Activated CD4-positive, alpha-beta T cell treated with anti-CD3 and anti-CD28 coated beads, Interleukin-2, Interleukin-6, amounts not matched to agents 100 ng/mL and 50 ng/mL, durations not matched to agents 16 hours and 8 hours (primary cell): Measurements from ENCODE around the gene ATF3.
"Not testable (repeated sequence)": the region's sequence is repeated elsewhere in the genome, so short reads cannot be mapped to it uniquely, and the experiment has no call there.

Experiments
- DNase-seq: peaks from one replicate; pipeline ENCODE4 v3.0.0-alpha.2; 2020

ATF3 gene

DNA sequence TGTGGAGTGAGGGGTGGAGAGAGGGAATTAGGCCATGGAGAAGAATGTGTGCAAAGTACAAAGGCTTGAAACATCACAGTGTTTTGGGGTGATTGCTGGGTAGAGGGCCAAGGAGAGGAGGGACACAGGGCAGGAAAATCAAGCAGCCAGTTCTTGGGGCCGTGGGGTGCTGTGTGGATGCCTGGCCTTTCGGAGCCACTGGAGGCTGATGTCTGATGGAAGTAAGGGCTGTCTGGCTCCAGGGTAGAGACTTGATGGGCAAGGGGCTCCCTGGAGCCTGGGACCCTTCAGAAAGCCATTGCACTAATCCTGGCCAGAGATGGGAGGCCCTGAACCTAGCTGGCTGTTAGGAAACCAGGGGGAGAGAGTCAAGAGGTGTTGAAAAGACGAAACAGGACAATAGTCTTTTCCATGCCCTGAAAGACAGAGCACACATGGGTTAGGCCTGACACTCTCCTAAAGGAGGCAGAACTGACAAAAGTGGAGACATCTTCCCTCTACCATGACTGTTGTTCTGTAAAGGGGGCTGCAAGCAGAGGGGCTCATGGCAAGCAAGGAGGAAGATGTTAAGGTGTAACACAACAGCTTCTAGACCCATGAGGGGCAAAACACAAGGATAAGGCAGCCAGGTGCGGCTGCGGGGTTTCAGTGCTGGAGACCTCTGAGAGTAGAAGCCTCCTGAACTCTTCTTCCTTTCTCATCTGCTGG is 21.0 kb downstream of the ATF3 start:
- no peak for DNase-seq

DNA sequence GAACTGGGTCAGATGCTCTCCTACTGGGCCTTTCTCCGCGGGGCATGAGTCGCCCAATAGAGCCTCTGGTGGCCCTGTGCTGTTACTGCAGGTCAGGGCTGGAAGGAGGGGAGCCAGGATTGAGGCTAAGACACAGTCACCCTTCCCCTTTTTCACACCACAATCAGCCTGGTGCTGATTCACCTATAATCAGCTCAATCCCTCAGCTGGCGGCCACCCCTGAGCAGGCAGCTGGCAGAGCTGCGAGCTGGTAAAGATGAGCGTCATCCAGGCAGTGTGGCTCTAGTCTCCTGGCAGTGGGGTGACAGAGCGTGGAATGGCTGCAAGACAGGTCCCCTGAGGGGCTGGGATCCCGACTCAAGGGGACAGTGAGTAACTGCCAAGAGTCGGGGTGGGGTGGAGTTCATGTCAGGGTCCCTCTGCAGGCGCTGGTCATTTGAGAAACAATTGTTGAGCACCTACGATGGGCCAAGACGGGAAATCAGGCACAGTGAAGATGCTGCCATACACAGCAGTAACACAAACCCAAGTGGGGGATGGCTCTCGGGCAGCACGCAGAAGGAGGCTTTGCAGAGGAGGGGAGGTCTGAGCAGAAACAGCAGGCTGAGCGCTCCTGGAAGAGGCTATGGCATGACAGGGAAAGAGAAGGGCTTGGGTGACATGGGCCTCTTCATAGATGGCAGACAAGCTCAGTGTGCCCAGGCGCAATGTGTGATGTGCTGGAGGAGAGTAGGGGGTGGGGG is 21.8 kb downstream of the ATF3 start:
- peak; percentile 79 for DNase-seq

DNA sequence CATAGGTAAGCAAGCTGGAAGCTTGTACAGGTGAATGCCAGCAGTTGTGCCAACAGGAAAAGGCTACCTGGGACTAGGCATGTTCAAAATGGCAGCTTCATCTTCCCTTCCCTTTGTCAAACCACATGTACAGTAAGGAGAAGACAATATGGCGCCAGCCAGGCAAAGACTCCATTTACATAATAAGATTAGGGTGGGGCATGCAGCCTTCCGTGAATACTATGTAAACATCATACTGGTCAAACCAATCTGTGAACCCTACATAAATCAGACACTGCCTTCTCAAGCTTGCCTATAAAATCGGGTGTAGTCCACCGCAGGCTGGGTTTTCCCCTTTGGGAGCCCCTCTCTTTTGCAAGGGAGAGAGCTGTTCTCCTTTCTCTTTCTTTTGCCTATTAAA is 24.6 kb downstream of the ATF3 start:
- DNase-seq: no peak

DNA sequence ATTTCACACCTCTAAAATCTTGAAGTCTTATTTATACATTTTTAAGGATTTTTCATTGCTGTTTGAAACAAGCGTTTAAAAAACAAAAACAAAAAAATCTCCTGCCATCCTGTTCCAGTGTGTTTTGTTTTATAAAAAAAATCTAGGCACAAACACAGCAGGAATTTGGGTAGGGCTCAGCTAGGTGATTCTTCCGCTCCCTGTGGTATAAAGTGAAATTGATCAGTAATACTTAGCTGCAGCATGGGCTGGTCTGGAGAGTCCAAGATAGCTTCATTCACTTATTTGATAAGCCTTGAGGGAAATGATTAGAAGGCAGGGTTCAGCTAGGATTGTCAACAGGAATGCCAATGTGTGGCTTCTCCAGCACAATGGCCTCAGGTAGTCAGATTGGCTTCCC is 25.7 kb downstream of the ATF3 start:
- no peak for DNase-seq

DNA sequence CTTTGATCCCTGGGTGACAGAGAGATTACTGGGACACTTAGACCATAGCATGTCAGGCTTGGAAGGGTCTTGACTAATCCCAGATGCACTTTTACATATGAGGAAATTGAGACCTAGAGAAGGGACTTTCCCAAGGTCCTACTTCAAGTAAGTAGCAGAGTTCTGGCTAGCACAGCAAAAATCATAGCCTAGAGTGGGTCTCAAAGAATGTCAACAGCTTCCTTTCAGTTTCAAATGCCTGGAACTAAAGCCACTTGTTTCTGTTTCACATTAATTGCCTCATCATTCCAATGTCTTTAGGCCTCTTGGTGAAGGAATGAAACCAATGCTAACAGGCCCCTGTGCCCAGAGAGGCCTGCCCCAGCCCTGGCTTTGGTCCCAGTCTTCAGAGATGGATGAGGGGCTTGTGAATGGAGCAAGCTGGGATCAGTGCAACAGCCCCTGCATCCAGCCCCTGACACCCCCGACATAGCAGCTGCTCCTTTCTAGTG is 26.6 kb downstream of the ATF3 start:
- peak; percentile 30 for DNase-seq

DNA sequence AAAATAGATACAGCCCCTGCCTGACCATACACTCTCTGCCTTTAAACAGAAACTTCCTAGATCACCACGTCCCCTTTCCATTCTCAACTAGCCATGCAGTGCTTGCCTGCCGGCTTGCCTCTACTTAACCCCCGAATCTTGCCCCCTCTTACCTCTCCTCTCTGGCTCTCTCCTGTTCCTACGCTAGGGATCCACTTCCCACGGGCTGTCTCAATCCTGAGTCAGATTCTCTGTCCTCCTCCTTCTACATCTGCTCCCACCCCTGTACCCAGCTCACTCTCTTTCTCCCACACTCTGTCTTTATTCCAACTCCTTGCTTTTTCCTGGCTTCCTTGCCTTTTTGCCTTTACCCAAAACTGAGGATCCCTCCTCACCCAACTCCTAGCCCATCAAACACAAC is 29.3 kb downstream of the ATF3 start:
- DNase-seq: no peak

DNA sequence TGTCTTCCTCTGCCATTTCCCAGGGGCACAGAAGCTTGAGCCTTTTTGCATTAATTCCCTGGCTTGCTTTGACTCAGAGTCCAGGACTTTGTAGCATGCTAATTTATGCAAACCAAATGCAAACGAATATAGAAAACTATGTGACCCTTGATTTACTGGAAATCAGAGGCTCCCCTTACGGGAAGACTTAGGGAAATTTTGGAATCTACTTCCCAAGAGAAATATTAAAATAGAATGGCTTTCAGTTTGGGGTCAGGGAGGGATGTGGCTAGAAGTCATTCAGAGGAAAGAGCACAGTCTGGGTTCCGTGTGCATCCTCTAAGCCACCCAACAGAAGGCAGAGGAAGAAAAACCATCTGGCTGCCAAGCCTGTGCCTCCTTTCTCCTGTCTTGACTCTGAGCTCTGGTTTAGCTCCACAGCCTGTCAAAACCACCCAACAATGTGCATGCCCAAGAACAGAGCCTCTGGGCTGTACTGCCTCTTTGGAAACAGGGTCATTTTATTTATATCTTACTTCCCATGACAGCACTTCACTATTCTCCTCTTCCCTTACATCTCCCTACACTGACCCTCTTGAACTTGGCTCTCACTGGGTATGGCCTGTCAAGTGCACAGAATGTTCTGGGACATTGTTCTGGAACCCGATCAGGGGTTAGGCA is 30.1 kb downstream of the ATF3 start:
- no peak for DNase-seq

DNA sequence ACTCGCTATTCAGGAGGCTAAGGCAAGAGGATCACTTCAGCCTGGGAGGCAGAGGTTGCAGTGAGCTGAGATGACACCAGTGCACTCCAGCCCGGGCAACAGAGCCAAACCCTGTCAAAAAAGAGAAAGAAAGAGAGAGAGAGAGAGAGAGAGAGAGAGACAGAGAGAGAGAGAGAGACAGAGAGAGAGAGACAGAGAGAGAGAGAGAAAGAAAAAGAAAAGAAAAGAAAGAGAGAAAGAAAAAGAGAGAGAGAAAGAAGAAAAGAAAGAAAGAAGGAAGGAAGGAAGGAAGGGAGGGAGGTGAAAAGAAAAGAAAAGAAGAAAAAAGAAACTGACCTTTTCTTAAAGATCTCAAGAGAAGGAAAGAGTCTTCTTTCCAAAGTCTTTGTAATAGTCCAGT is 31.0 kb downstream of the ATF3 start:
- DNase-seq: not testable (repeated sequence)

DNA sequence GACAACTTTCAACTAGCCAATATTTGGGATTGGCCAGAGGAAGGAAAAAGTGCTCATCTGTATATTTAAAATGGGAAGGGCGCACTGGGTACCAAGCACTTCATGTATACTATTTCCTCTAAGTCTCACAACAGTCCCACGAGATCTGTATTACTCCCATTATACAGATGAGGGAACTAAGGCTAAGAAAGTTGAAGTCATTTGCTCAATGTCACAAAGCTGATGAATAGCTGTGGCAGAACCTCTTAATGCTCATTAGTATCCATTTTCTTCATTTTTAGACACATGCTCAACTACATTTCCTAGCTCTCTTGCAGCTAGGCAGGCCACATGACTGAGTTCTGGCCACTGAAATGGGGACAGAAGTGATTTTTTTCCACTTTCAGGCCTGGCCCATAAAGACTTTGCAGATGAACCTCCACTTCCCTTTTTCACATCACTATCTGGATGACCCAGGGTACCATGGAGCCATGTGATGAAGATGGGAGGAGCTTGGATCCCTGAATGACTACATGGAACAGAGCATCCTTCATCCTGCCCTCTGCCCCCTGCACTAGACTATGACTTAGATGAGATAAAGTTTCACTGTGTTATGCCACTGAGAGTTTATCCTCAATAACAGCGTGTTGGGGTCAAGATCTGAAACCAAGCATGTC is 31.8 kb downstream of the ATF3 start:
- DNase-seq: no peak

DNA sequence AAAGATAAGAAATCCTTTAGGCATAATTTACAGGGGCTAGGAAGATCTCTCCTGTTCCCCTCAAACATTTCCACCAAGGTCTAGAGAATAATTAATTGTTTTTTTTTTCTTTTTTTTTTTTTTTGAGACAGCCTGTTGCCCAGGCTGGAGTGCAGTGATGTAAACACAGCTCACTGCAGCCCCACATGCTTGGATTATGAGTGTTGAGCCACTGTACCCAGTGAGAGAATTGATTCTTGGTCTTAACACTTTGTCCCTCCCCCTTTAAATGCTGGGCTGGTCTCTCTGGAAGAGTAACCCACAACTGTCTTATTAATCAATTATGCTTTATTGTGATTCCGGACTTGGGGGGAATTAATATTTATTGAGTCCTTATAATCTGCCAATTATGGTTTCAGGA is 33.4 kb downstream of the ATF3 start:
- DNase-seq: no peak

DNA sequence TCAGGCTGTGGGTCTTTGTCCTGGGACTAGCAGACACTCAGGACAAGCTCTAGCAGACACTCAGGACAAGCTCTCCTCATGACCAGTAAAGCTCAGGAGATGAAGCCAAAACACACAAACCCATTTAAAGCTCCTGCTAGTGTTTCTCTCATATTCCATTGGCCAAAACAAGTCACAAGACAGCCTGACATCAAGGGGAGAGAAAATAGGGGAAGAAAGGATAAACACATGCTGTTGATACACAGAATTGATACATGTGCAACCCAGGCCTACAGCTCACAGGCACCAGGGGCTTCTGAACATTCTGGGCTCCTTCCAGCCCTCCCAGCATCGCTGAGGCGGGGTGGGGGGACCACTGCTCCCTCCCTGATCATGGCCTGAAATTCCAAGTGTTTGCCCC is 35.3 kb downstream of the ATF3 start:
- no peak for DNase-seq

DNA sequence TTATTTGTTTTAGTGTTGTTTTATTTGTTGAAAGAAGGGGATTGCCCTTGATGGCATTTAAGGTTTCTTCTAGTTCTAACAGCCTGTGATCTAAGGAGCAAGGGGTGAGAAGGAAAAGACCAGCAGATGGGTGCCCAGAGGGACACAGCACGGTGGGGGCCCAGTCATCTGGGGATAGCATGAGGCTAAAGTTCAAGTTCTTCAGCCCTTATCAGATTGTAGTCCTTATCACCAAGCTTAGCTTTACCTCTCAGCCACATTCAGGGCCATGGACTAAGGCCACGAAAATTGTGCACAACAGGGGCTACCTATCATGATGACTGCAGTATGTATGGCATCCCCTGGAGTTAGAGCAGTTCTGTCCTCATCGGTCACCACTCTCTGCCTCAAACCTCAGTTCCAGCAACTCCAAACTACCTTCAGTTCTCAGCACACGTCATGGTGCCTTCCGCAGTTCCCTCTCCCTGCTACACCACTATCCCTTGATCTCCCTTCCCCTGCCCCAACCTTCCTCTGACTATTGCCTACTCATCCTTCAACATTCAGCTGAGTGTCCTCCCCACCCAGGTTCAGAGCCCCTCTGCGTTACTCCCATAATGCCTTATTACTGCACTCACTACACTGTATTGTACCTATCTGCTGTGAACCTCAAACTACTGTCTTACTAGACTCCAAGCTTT is 36.4 kb downstream of the ATF3 start:
- DNase-seq: no peak

DNA sequence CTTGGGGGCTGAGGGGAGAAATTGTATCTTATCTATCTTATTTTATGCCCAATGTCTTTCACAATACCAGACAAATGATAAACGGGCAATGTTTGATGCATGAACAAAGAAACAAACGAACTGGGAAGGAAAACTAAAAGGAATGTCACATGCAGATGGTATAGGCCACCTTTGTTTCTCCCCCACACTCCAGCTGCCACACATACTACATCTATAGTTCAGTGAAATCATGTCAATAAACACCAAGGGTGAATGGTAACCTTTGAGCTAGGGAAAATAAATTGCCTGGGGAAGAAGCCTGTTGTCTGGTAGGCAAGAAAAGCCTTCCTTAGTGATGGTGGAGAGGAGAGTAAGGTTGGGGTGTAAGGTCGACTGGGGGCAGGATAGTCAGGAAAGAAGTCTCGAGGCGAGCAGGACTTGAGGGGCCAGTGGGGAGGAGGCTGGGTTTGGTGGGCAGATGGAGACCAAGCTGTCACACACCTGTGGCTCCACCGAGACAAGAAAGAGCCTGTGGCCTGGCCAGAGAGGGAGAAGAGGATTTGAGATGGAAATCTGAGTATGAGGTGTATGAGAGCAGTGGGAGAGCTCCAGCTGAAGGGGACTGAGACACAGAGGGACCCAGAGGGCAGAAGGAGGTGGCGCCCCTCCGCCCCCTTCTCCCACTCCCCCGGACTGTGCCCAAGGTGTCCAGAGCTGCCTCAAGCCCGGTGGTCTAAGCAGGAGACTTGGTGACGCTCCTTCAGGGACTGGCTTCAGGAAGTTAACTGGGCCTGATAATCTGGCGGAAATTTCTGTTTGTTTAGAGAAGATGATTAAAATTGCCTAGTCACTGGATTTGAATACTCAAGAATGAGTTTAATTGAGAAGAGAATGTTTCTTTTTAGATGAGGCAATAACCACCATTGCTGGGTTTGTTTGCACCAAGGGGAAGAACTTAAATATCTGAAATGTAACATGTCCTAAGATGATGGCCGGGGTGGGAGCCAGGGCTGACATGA is 37.3 kb downstream of the ATF3 start:
- no peak for DNase-seq

DNA sequence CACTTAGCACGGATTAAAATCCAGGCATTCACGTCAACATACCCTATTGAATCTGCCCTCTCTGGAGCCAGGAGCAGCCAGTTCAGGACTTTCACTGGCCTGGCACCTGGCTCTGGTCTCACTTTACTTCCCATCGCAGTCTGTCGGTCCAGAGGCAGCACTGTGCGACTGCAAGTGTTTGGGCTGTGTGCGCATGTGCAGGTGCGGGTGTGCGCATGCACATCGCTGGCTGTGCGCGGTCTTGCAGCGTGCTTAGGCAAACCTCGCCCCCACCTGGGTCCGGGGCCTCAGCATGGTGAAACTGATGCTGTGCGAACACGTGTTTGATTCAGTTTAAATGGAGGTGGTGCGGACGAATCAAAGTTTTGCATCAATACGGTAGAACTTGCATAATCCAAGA is 38.0 kb downstream of the ATF3 start:
- DNase-seq: no peak

DNA sequence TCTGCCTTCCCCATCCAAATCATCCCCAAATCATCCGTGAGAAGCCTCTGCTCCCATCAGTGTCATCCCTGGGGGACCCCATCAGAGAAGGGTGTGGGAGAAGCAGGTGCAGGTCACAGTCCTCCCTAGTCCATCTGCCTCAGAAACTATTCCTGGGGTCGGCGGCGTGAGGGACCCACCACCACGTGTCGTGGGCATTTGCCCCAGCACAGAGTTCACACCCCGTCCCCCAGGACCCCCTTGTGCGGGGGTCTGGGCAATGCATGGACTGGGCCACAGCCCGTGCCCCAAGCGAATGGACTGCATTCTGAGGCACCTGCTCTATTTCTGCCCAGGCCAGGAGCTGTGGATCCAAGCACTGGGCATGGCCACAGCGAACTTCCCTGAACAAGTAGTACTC is 38.4 kb downstream of the ATF3 start:
- no peak for DNase-seq

DNA sequence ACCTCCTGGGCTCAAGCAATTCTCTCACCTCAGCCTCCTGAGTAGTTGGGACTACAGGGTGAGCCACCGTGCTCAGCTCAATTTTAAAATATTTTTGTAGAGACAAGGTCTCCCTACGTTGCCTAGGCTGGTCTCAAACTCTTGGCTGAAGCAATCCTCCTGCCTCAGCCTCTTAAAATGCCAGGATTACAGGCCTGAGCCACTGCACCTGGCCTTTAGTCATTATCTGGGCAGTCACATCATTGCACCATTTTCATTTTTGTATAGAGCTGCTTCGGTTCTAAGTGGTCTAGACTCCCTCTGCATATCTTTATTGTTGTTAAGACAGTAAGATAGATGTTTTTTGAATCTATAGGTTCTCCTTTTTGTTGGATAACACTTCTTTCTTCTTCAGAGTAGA is 39.9 kb downstream of the ATF3 start:
- DNase-seq: no peak

DNA sequence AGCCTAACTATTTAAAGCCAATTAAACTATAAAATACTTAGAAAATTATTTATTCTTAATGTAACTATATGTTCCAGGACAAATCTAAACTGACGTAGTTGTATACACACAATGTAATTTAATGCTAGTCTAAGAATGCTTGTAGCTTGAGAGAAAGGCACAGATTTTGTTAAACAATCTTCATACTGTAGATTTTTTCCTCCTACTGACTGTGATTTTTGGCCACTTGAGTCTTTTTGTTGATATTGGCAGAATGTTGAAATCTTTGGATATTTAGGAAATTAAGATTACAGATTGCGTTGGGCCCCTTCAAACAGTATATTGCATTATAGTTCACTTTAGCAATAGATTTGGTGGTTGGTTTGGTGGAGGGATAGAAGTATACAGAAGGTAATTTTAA is 40.5 kb downstream of the ATF3 start:
- DNase-seq: no peak

DNA sequence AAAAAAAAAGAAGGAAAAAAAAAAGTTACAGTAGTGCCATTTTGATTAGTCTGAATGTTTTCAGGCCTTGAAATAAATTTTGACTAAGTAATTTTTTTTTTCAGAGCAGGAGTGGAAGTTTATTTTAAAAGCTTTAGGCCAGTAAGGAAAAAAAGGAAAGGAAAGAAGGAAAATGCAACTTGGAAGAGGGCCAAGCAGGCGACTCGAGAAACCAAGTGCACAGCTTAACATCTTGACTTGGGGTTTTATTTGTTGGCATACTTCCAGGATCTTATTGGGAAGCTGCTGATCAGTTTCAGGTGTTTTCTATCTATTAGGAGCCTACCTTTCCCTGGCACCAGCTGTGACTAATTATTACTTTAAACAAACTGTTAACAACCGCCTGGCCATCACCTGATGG is 41.7 kb downstream of the ATF3 start:
- no peak for DNase-seq

DNA sequence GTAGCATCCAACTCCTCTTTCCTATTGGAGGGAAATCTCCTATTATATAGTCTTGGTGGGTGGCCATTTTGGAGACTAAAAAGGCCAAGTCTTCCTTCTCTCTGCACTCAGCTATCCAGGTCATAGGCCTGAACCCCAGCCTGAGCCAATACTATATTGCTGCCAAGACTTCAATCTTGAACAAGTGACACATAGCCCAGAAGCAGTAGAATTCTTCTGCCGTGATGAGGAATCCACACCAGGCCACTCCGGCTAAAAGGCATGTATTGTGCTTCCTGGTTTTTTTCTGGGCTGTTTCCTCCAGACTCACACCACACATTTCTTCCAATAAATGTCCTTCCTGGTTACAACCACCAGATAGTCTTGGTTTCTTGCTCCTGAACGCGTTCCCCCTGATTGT is 43.0 kb downstream of the ATF3 start:
- DNase-seq: no peak

DNA sequence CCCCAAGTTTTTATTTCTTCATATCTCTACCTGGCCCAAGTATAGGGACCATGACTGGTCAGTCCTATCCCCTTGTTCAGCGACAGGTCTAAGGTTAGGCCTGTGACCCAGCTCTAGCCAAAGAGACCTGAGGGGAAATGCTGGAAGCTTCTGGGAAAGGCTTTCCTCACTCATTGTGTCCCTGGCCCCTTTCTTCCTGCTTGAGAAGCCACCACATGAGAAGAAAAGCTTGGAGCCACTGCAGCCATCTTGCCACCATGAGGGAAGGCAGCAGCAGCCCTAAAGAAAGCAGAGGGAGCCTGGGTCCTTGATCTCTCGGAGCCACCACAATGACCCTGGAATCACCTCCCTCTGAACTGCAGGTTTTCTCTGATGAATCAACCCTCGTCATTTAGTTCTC is 43.4 kb downstream of the ATF3 start:
- DNase-seq: no peak

DNA sequence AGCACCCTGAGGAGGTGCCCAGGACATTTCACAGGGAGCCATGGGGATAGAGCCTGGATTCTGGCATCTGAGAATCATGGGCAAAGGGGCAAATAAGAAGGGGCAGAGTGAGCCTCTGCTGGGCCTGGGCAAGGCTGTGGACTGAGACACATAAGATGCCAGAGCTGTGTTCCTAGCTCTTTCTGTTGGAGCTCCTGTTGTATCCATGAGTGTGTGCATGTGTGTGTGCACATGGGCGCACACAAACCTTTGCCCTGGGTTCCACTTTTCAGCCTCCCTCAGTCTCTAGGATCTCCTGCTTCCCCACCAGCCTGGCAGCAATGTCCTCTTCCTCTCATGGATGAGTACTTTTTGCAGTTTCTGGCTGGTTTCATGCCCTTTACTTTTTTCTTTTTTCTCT is 44.0 kb downstream of the ATF3 start:
- no peak for DNase-seq
